Liver (tissue), 9 donors: ENCODE measurements around the gene ORM2. TPM values are rescaled to one million over a fixed set of nuclear protein-coding genes. Genes with fewer than 3 reads are reported as not detected.

ENCODE experiments used
- DNase-seq: peaks from one replicate; pipeline ENCODE4 v3.0.0-alpha.2; 2017; ENCODE audit warnings: low spot score
- H3K27ac ChIP-seq, 2 donors: one replicate each; pipeline ENCODE4 v1.7.0; 2013; ENCODE audit warnings: inconsistent platforms in 2 of 2, low read length in 2 of 2, control low read depth in 1 of 2, low read depth in 1 of 2, mild to moderate bottlenecking in 1 of 2
- H3K27me3 ChIP-seq, 4 donors: one replicate each; pipeline versions ENCODE4 v1.6.1 to v1.7.0; 2013; ENCODE audit warnings: low read length in 3 of 4, inconsistent platforms in 1 of 4, mild to moderate bottlenecking in 1 of 4, moderate library complexity in 1 of 4; ENCODE audit not compliant: control insufficient read depth in 4 of 4, insufficient read depth in 4 of 4
- H3K36me3 ChIP-seq, 4 donors: one replicate each; pipeline versions ENCODE4 v1.6.1 to v1.7.0; 2013; ENCODE audit warnings: low read length in 3 of 4, mild to moderate bottlenecking in 3 of 4, low read depth in 1 of 4, moderate library complexity in 1 of 4; ENCODE audit not compliant: control insufficient read depth in 4 of 4, insufficient read depth in 3 of 4
- H3K4me1 ChIP-seq, 4 donors: one replicate each; pipeline versions ENCODE4 v1.6.1 to v1.7.0; 2013; ENCODE audit warnings: low read length in 3 of 4, mild to moderate bottlenecking in 3 of 4, moderate library complexity in 1 of 4; ENCODE audit not compliant: control insufficient read depth in 4 of 4, insufficient read depth in 4 of 4
- H3K4me3 ChIP-seq, 3 donors: one replicate each; pipeline versions ENCODE4 v1.6.1 to v1.7.0; 2013; ENCODE audit warnings: low read length in 3 of 3, control low read depth in 1 of 3, low read depth in 1 of 3, mild to moderate bottlenecking in 1 of 3
- H3K9ac ChIP-seq, 2 donors: one replicate each; pipeline ENCODE4 v1.7.0; 2013; ENCODE audit warnings: low read length in 2 of 2, mild to moderate bottlenecking in 2 of 2, moderate library complexity in 2 of 2, control low read depth in 1 of 2, low read depth in 1 of 2
- H3K9me3 ChIP-seq, 4 donors: one replicate each; pipeline versions ENCODE4 v1.6.1 to v1.7.0; 2013; ENCODE audit warnings: low read length in 3 of 4; ENCODE audit not compliant: control insufficient read depth in 4 of 4
- ATF3 ChIP-seq: IDR thresholded peaks from 2 replicates; pipeline ENCODE4 v1.6.1; 2016; ENCODE audit warnings: antibody characterized with exemption
- EGR1 ChIP-seq, 2 donors: IDR thresholded peaks; 2 replicates each; pipeline ENCODE4 v1.6.1; 2016 to 2018; ENCODE audit warnings: antibody characterized with exemption in 2 of 2, low read depth in 2 of 2
- FOXA1 ChIP-seq: IDR thresholded peaks from 2 replicates; pipeline ENCODE4 v1.6.1; 2016; ENCODE audit warnings: antibody characterized with exemption
- FOXA2 ChIP-seq: IDR thresholded peaks from 2 replicates; pipeline ENCODE4 v1.6.1; 2016; ENCODE audit warnings: antibody characterized with exemption
- HNF4A ChIP-seq, 2 donors: conservative IDR thresholded peaks; 2 replicates each; pipeline ENCODE4 v1.6.1; 2016; ENCODE audit warnings: antibody characterized with exemption in 2 of 2, mild to moderate bottlenecking in 2 of 2
- HNF4G ChIP-seq: IDR thresholded peaks from 2 replicates; pipeline ENCODE4 v1.6.1; 2016; ENCODE audit warnings: antibody characterized with exemption
- JUND ChIP-seq, 2 donors: IDR thresholded peaks; 2 replicates each; pipeline ENCODE4 v1.6.1; 2016; ENCODE audit warnings: antibody characterized with exemption in 2 of 2
- NR2F2 ChIP-seq: IDR thresholded peaks from 2 replicates; pipeline ENCODE4 v1.6.1; 2016; ENCODE audit warnings: antibody characterized with exemption
- RAD21 ChIP-seq, 2 donors: IDR thresholded peaks; 2 replicates each; pipeline ENCODE4 v1.6.1; 2016; ENCODE audit warnings: antibody characterized with exemption in 2 of 2, mild to moderate bottlenecking in 2 of 2
- REST ChIP-seq: IDR thresholded peaks from 2 replicates; pipeline ENCODE4 v1.6.1; 2016; ENCODE audit warnings: antibody characterized with exemption, mild to moderate bottlenecking
- RXRA ChIP-seq, 2 donors: IDR thresholded peaks; 2 replicates each; pipeline ENCODE4 v1.6.1; 2017 to 2018; ENCODE audit warnings: antibody characterized with exemption in 2 of 2, mild to moderate bottlenecking in 1 of 2
- SP1 ChIP-seq: IDR thresholded peaks from 2 replicates; pipeline ENCODE4 v1.6.1; 2018; ENCODE audit warnings: antibody characterized with exemption, mild to moderate bottlenecking
- TAF1 ChIP-seq: conservative IDR thresholded peaks from 2 replicates; pipeline ENCODE4 v1.6.1; 2016; ENCODE audit warnings: antibody characterized with exemption, mild to moderate bottlenecking
- YY1 ChIP-seq: IDR thresholded peaks from 2 replicates; pipeline ENCODE4 v1.6.1; 2016; ENCODE audit warnings: antibody characterized with exemption, mild to moderate bottlenecking
- ZBTB33 ChIP-seq: IDR thresholded peaks from 2 replicates; pipeline ENCODE4 v1.6.1; 2016; ENCODE audit warnings: antibody characterized with exemption
- WGBS: extraction: QIAGEN DNeasy Blood & Tissue Kit; methylation state at CpG from one replicate; pipeline ENCODE4 v1.1.7; 2013; 5-methylcytosine and 5-hydroxymethylcytosine counted together
- polyA plus RNA-seq, 2 donors: library from polyadenylated mRNA; stranded (reverse) in 1 of 2; unstranded in 1 of 2; fragments of 200-250 nt in 1 of 2; fragments of >200 nt in 1 of 2; fragmentation: Nextera tagmentation in 1 of 2; extraction: Ambion mirVana in 1 of 2; gene quantifications; one replicate each; pipeline versions ENCODE4 v1.2.1 to v1.2.3, GENCODE V29; 2013 to 2015
- total RNA-seq, 2 donors: library from RNA; depleted of rRNA; stranded (reverse); fragments of >200 nt; gene quantifications; one replicate each; pipeline ENCODE4 v1.2.3, GENCODE V29; 2014
- donor health status: healthy.
- donor health status: healthy.
- donor health status: healthy.
- donor health status: healthy.
- donor health status: healthy.

Gene ORM2
- total and polyA plus RNA-seq, 4 donors: 276 to 7,373 (median 5,310) TPM

GRCh38 chr9:114308361-114308950 is 21.2 kb upstream of the ORM2 start (continued):
- TF ChIP-seq HNF4A (conservative IDR thresholded peaks at IDR 0.05): peak; percentile 71 to 76
- no peak for TF ChIP-seq RAD21 (IDR thresholded peaks at IDR 0.05)
- TF ChIP-seq REST: peak; percentile 34

GRCh38 chr9:114309096-114309495 is 20.6 kb upstream of the ORM2 start:
- 94% methylated on average over 13 of the region's 13 CpGs for WGBS
- TF ChIP-seq YY1 (no peak), REST (no peak)
- no peak for DNase-seq

GRCh38 chr9:114310471-114311450 is 18.9 kb upstream of the ORM2 start:
- no peak overlapping the region for H3K4me3 ChIP-seq
- 94% methylated on average over 22 of the region's 22 CpGs for WGBS
- no peak overlapping the region for H3K27ac ChIP-seq
- H3K27me3 ChIP-seq: no peaks in the 10 kb centered on the region
- H3K36me3 ChIP-seq: peaks cover 0 to 8% (median 1%) of the 10 kb centered on the region in 4 donors
- no peaks in the 10 kb centered on the region for H3K9me3 ChIP-seq
- no peak overlapping the region for H3K9ac ChIP-seq
- peaks cover 8 to 44% (median 20%) of the 10 kb centered on the region in 4 donors for H3K4me1 ChIP-seq
- no peak for DNase-seq
- TF ChIP-seq EGR1 (IDR thresholded peaks at IDR 0.05; ENCODE audit: low read depth in 2 of 2): no peak
- no peak for TF ChIP-seq HNF4G
- no peak for TF ChIP-seq JUND (IDR thresholded peaks at IDR 0.05)
- no peak for TF ChIP-seq FOXA2
- TF ChIP-seq ZBTB33: no peak
- no peak for TF ChIP-seq FOXA1
- TF ChIP-seq TAF1: no peak
- TF ChIP-seq RAD21 (IDR thresholded peaks at IDR 0.05): no peak
- TF ChIP-seq SP1: no peak
- no peak for TF ChIP-seq HNF4A (conservative IDR thresholded peaks at IDR 0.05)
- TF ChIP-seq NR2F2: no peak
- TF ChIP-seq REST: no peak
- no peak for TF ChIP-seq RXRA (IDR thresholded peaks at IDR 0.05)
- TF ChIP-seq ATF3: no peak

More at GRCh38 chr9:114309096-114309495, 20.6 kb upstream of the ORM2 start:
- H3K4me1 ChIP-seq: peaks cover 0 to 33% (median 15%) of the 10 kb centered on the region in 4 donors
- no peak overlapping the region for H3K9ac ChIP-seq
- H3K27me3 ChIP-seq: no peaks in the 10 kb centered on the region
- peak overlapping the region in 1 of 2 donors; percentile 64 for H3K27ac ChIP-seq
- H3K4me3 ChIP-seq: no peak overlapping the region
- peaks cover 0 to 8% (median 1%) of the 10 kb centered on the region in 4 donors for H3K36me3 ChIP-seq
- H3K9me3 ChIP-seq: no peaks in the 10 kb centered on the region
